ENCODE measurements around the gene KIF5A.
A peak's percentile ranks its signal among the peaks of the same experiment; 100 is the strongest.
"Not testable (repeated sequence)": the region's sequence is repeated elsewhere in the genome, so short reads cannot be mapped to it uniquely, and the experiment has no call there.

Gene KIF5A

DNA sequence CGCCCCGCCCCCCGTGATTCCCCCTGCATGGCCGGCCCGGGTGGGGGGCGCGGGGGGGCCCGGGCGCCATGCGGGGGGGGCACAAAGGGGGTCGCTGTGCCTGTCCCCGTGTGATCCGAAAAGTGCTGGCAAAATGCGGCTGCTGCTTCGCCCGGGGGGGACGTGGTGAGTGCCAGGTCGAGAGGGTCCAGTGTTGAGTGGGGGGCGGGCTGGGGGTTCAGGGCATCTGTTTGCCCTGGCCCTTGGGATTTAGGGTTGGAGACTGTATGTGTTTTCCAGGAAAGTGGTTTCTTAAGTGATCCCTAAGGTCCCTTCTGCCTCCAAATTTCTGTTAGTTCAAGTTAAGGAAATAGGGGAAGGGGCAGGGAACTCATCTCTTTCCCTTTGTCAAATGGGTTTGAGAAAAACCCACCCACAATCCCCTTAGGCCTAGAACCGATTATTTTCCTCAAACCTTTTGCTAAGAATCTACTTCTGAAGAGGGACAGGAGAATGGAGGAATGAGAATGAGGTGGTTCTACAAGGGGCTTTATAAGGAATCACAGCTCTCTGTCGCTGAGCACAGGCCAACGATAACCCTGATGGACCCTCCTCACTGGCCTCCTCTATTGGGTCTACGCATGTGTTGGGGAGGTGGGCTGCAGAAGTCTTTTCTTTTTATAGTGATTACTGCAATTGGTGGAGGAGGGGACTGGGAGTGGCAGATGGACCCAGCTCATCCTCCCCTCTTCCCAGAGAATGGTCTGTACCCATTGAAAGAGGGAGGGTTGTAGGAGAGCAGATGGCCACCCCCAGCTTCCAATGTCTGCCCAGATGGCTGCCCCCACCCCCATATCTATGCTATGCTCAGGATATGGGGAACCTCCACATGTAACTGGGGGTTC is 62.2 kb downstream of the KIF5A start:
- Mint-ChIP-seq H3K4me1 (peaks cover 34% of the 10 kb centered on the region), H3K27me3 (peaks cover 18% of the 10 kb centered on the region), H3K9me3 (no peaks in the 10 kb centered on the region), H3K27ac (no peak overlapping the region), H3K4me3 (no peak overlapping the region), H3K36me3 (no peaks in the 10 kb centered on the region)
- DNase-seq (ENCODE audit: low spot score in 2 of 2) (no peak), ATAC-seq (ENCODE audit: low read depth) (no peak)

DNA sequence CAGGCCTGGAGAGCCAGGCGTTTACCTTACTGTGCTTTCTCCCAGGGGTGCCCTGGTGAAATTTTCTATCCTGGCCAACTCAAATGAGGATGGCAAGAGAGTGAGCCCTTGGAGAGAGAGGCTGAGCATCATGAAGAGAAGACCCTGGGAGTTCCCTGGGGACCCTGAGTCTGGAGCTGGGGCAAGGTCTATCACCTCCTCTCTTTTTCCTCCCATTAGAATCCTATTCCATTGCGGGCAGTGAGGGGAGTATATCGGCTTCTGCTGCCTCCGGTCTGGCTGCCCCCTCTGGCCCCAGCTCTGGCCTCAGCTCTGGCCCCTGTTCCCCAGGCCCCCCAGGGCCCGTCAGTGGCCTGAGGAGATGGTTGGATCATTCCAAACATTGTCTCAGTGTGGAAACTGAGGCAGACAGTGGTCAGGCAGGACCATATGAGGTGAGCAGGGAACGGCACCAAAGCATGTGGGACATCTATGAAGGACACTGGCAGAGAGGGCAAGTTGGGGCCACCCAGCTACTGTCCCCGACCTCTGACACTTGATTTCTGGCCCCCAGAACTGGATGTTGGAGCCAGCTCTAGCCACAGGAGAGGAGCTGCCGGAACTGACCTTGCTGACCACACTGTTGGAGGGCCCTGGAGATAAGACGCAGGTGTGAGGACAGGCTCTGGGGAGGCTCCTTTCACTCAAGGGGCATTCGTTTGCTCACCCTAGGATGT is 63.0 kb downstream of the KIF5A start:
- ATAC-seq (ENCODE audit: low read depth) = no peak
- Mint-ChIP-seq H3K9me3 (no peaks in the 10 kb centered on the region), H3K27me3 (peaks cover 15% of the 10 kb centered on the region), H3K4me1 (peaks cover 34% of the 10 kb centered on the region), H3K36me3 (no peaks in the 10 kb centered on the region), H3K4me3 (no peak overlapping the region), H3K27ac (no peak overlapping the region)
- no peak for DNase-seq (ENCODE audit: low spot score in 2 of 2)

DNA sequence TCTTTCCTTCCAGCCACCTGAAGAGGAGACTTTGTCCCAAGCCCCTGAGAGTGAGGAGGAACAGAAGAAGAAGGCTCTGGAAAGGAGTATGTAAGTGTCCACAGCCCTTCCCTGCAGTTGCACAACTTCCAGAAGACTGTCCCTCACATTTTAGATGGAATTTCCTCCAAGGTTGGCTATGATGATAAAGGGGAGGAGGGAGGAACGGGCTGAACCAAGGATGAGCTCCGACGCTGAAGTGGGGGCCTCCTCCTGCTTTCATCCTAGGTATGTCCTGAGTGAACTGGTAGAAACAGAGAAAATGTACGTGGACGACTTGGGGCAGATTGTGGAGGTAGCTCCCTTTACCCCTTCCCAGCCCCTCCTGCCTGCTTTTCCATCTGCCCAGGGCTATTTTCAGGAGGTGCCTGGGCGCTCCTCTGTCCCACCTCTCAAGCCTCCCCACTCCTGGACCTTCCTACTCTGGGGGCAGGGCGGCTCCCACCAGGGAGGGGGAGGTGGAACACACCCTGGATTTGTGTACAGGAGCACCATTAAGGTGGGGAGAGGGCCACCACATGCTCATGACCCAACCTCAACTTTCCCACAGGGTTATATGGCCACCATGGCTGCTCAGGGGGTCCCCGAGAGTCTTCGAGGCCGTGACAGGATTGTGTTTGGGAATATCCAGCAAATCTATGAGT is 63.7 kb downstream of the KIF5A start:
- no peaks in the 10 kb centered on the region for H3K36me3 Mint-ChIP-seq
- ATAC-seq (ENCODE audit: low read depth) = no peak
- peaks cover 36% of the 10 kb centered on the region for H3K4me1 Mint-ChIP-seq
- no peak for DNase-seq (ENCODE audit: low spot score in 2 of 2)
- H3K27ac Mint-ChIP-seq = no peak overlapping the region
- no peak overlapping the region for H3K4me3 Mint-ChIP-seq
- no peaks in the 10 kb centered on the region for H3K9me3 Mint-ChIP-seq
- H3K27me3 Mint-ChIP-seq = peaks cover 16% of the 10 kb centered on the region

DNA sequence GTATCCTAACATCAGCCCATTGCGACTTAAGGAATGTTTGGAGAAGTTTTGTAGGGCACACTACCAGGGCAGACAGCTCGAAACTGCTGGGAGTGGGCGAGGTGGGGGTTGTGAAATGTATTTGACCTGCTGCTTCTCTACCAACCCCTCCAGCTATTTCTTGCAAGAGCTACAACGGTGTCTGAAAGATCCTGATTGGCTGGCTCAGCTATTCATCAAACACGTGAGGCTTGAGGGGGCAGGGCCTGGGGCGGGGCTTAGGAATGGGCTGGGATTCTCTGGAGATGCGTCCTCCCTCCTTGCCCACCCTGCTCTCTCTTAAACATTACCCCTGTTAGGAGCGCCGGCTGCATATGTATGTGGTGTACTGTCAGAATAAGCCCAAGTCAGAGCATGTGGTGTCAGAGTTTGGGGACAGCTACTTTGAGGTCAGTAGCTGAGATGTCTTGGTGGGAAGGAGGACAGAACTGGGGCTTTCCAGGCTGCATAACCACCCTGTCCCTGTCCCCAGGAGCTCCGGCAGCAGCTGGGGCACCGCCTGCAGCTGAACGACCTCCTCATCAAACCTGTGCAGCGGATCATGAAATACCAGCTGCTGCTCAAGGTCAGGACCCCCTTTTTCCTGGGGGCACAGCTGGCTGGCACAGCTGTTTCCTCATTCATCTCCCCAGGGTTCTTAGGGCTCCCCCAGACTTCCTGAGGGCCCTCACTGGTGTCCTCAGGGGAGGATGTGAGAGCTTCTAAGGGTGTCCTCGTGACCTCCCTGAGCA is 64.5 kb downstream of the KIF5A start:
- Mint-ChIP-seq H3K27me3 (peaks cover 17% of the 10 kb centered on the region), H3K9me3 (no peaks in the 10 kb centered on the region), H3K36me3 (no peaks in the 10 kb centered on the region), H3K4me1 (peaks cover 42% of the 10 kb centered on the region), H3K27ac (no peak overlapping the region), H3K4me3 (peak overlapping the region; percentile 27)
- DNase-seq (ENCODE audit: low spot score in 2 of 2) = peak in 1 of 2 donors; percentile 55
- peak; percentile 90 for ATAC-seq (ENCODE audit: low read depth)

DNA sequence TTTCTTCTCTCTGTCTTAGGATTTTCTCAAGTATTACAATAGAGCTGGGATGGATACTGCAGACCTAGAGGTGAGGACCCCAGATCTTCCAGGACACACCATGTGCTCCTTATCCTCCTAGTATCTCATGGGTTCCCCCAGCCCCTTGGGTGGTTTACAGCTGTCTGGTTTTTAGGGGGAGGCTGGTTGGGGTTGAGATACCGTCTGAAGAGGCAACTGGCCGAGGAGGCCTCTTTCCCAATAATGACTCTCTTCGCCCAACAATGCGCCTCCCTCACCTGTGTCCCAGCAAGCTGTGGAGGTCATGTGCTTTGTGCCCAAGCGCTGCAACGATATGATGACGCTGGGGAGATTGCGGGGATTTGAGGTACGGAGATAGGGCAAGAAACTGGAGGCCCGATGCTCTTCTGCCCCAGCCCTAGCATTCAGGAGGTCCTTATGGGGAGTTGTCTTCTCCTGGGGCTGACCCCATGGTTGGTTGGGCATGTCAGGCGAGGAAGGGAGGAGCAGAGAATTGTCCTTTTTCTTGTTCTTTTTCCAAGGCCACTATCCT is 65.2 kb downstream of the KIF5A start:
- no peaks in the 10 kb centered on the region for H3K36me3 Mint-ChIP-seq
- H3K27me3 Mint-ChIP-seq = peaks cover 13% of the 10 kb centered on the region
- H3K4me1 Mint-ChIP-seq = peaks cover 42% of the 10 kb centered on the region
- no peak overlapping the region for H3K27ac Mint-ChIP-seq
- DNase-seq (ENCODE audit: low spot score in 2 of 2) (no peak), ATAC-seq (ENCODE audit: low read depth) (peak; percentile 1)
- no peaks in the 10 kb centered on the region for H3K9me3 Mint-ChIP-seq
- H3K4me3 Mint-ChIP-seq = no peak overlapping the region

DNA sequence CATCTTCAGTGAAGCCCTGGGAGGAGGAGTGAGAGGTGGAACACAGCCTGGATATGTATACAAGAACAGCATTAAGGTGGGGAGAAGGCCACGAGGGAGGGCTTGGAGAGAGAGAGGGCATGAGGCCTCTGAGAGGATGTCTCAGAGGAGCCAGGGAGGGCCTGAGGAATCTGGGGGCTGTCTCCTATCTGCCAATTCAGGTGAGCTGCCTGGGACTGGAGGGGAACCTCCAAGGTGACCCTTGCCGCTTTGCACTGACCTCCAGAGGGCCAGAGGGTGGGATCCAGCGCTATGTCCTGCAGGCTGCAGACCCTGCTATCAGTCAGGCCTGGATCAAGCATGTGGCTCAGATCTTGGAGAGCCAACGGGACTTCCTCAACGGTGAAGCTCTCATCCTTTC is 65.8 kb downstream of the KIF5A start:
- Mint-ChIP-seq H3K9me3 (no peaks in the 10 kb centered on the region), H3K27me3 (peaks cover 16% of the 10 kb centered on the region), H3K4me3 (no peak overlapping the region), H3K4me1 (peaks cover 45% of the 10 kb centered on the region), H3K36me3 (no peaks in the 10 kb centered on the region), H3K27ac (no peak overlapping the region)
- DNase-seq (ENCODE audit: low spot score in 2 of 2) = no peak
- no peak for ATAC-seq (ENCODE audit: low read depth)

DNA sequence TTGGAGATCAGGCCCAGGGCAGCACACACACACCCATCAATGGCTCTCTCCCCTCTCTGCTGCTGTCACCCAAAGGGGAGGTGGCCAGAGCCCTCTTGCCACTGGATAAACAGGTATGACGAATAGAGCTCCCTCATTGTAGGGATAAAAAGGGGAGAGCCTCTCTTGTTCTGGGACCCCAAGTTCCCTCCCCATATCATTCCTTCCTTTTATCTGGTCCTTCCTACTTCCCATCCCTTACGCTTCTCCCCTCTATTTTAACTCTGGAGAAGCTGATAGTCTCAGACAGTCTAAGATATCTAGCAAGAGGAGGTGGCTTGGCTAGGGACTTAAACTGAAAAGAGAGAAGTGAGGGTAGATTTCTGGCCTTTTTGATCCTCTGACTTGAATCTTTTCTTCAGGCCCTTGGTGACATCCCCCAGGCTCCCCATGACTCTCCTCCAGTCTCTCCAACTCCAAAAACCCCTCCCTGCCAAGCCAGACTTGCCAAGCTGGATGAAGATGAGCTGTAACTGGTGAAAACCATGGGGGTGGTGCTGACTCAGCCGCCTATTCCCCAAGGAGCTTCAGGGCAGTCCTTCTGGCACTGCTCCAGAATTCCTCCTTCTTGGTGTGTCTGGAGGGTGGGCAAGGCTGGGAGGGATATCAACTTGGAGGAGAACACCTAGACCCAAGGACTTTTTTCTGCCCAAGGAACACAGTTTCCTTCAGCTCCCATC is 66.7 kb downstream of the KIF5A start:
- no peak for DNase-seq (ENCODE audit: low spot score in 2 of 2)

DNA sequence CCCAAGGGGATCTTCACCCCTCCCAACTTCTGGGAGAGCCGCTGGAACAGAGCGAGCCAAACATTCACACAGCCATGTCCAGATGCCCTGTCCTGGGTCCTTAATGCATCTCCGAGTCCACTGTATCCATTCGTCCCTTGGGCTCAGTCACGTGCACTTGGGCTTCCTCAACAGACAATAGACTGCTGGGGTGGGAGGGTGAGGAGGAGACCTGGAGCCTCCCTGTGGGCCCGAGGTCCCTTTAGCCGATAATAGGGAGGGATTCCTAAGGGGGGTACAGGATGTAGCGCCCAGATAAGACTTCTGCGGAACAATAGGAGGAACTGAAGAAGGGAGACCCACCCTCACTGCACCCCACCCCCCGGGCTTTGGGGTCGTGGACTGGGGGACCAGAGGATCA is 68.1 kb downstream of the KIF5A start:
- Mint-ChIP-seq H3K27ac (no peak overlapping the region), H3K4me1 (peaks cover 64% of the 10 kb centered on the region), H3K36me3 (no peaks in the 10 kb centered on the region), H3K4me3 (no peak overlapping the region), H3K27me3 (peaks cover 31% of the 10 kb centered on the region), H3K9me3 (no peaks in the 10 kb centered on the region)
- ATAC-seq (ENCODE audit: low read depth) = no peak
- DNase-seq (ENCODE audit: low spot score in 2 of 2) = no peak

More for the DNA sequence above, 66.7 kb downstream of the KIF5A start:
- Mint-ChIP-seq H3K27ac (no peak overlapping the region), H3K4me3 (no peak overlapping the region), H3K27me3 (peaks cover 20% of the 10 kb centered on the region), H3K9me3 (no peaks in the 10 kb centered on the region), H3K4me1 (peaks cover 54% of the 10 kb centered on the region), H3K36me3 (no peaks in the 10 kb centered on the region)
- ATAC-seq (ENCODE audit: low read depth) = no peak

DNA sequence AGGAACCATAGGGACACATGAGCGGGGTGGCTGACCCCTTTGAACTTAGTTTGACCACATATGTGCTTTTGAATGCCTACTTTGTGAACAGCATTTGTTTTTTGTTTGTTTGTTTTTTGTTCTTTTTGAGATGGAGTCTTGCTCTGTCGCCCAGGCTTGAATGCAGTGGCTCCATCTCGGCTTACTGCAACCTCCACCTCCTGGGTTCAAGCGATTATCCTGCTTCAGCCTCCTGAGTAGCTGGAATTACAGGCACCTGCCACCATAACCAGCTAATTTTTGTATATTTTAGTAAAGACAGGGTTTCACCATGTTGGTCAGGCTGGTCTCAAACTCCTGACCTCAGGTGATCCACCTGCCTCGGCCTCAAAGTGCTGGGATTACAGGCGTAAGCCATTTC is 68.6 kb downstream of the KIF5A start:
- H3K9me3 Mint-ChIP-seq; H3K4me3 Mint-ChIP-seq; DNase-seq (ENCODE audit: low spot score in 2 of 2); H3K36me3 Mint-ChIP-seq; H3K27ac Mint-ChIP-seq; ATAC-seq (ENCODE audit: low read depth): not testable (repeated sequence)
- peaks cover 34% of the 10 kb centered on the region for H3K27me3 Mint-ChIP-seq
- peaks cover 60% of the 10 kb centered on the region for H3K4me1 Mint-ChIP-seq

DNA sequence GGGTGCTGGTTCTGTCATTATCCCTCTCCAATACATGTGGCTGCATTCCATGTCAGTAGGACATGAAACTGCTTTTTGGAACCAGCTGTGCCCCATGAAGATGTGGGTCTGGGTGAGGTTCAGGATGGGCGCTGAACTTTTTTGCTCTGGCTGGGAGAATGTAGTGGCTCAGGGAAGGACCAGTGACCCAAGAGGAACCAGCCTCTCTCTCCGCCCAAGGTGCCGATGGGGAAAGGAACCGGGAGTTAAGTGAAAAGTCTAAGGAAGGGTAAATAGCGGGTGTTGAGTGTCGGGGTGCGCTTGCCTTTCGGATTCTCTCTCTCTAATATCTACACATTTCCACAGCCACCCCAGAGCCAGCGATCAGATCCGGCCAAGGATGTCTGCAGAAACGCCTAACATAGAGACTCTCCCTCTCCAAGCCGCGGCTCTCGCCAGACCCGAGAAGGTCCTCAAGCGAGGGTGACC is 69.2 kb downstream of the KIF5A start:
- H3K36me3 Mint-ChIP-seq = no peaks in the 10 kb centered on the region
- DNase-seq (ENCODE audit: low spot score in 2 of 2) (no peak), ATAC-seq (ENCODE audit: low read depth) (no peak)
- H3K9me3 Mint-ChIP-seq = no peaks in the 10 kb centered on the region
- peaks cover 39% of the 10 kb centered on the region for H3K27me3 Mint-ChIP-seq
- no peak overlapping the region for H3K4me3 Mint-ChIP-seq
- H3K4me1 Mint-ChIP-seq = peaks cover 55% of the 10 kb centered on the region
- no peak overlapping the region for H3K27ac Mint-ChIP-seq

DNA sequence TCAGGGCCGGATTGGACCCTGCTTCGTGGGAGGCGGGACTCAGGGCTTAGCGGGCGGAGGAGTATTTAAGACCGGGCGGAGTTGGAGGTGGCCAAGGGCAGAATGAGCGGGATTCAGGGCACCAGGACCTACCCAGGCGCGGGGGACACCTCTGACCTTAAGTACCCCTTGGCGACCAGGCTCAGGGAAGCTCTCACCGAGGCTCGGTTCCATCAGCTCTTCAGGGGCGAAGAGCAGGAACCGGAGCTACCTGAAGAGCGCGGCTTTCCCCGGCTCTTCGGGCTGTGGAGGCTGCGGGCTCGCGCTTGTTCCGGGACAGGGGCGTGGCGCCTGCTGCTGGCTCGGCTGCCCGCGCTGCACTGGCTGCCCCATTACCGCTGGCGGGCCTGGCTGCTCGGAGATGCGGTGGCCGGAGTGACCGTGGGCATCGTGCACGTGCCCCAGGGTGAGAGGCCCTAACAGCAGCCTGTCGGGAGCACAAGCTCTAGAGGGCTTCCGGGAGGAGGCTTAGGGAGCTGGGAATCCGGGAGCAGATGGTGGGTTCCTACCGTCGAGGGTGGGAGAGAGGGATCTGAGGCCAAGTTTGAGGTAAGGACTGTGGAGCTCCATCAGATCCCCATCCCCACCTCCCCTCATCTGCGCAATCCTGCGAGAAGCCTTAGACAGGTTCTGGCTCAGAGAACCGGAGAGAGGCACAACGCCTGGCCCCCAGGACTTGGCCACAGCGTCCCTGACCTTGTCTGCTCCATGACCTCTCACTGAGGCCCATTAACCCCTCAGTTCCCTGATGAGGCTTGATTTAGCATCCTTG is 69.8 kb downstream of the KIF5A start:
- Mint-ChIP-seq H3K9me3 (no peaks in the 10 kb centered on the region), H3K27me3 (peaks cover 45% of the 10 kb centered on the region), H3K27ac (no peak overlapping the region), H3K4me1 (peaks cover 49% of the 10 kb centered on the region), H3K4me3 (no peak overlapping the region), H3K36me3 (no peaks in the 10 kb centered on the region)
- DNase-seq (ENCODE audit: low spot score in 2 of 2) = no peak
- ATAC-seq (ENCODE audit: low read depth) = peak; percentile 14

DNA sequence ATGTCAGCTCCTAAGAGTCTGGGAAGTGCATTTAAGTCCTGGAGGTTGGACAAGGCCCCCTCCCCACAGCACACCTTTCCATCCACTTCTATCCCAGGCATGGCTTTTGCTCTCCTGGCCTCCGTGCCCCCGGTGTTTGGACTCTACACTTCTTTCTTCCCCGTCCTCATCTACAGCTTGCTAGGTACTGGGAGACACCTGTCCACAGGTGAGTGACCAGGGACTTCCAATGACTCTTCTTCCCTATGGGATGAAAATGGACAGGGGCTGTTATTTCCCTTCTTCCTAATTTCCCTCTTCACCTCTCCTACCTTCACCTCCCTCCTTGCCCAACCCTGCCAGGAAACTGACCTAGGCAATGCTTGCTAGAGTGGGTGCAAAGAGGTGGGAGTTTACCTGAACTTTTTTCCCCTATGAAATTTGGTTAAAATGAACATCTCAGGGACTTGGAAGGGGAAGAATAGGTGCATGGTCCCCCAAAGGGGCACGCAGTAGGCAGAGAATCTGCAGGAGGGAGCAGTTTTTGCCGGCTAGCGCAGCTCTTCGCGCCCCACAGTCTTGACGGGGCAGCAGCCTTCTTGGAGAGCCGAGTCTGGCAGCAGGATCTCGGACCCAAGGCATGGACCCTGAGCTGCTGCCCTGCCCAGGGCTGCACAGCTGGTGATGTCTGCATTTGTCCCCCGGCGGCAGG is 70.5 kb downstream of the KIF5A start:
- no peak for DNase-seq (ENCODE audit: low spot score in 2 of 2)
- Mint-ChIP-seq H3K9me3 (no peaks in the 10 kb centered on the region), H3K36me3 (no peaks in the 10 kb centered on the region), H3K4me3 (peak overlapping the region; percentile 70), H3K4me1 (peaks cover 42% of the 10 kb centered on the region), H3K27me3 (peaks cover 51% of the 10 kb centered on the region), H3K27ac (no peak overlapping the region)
- no peak for ATAC-seq (ENCODE audit: low read depth)

Data from memory B cell (primary cell).